SK-N-SH (cell line): Measurements from ENCODE around the gene ZNF467. TPM values are rescaled to one million over a fixed set of nuclear protein-coding genes. Genes with fewer than 3 reads are reported as not detected.

Experiments used
- CTCF ChIA-PET: fragments of 300-600, 350-600 bp; formaldehyde crosslinking; extraction: SDS; loops from one replicate; lab custom pipeline; 2021; lab: Yijun Ruan, JAX
- POLR2A ChIA-PET: fragments of 350-600 bp; sonication (Branson Sonifier 250); formaldehyde crosslinking; extraction: SDS; loops from one replicate; lab custom pipeline; 2020; ENCODE audit warnings: antibody characterized with exemption, inconsistent platforms; lab: Yijun Ruan, JAX
- DNase-seq: peaks from one replicate; pipeline ENCODE4 v3.0.0; 2012
- H2AFZ ChIP-seq: fragments of 200-600 bp; sonication (generic); 2 replicates; pipeline ENCODE4 v1.8.1; 2016; ENCODE audit warnings: antibody characterized with exemption, mild to moderate bottlenecking, low read depth
- H3F3A ChIP-seq: fragments of 200-600 bp; sonication (generic); replicated peaks from 2 replicates; pipeline ENCODE3; 2016; ENCODE audit warnings: antibody characterized with exemption, mild to moderate bottlenecking; ENCODE audit not compliant: insufficient read depth
- H3K27ac ChIP-seq, 2 experiments: fragments of 200-500 bp in 1 of 2; fragments of 200-600 bp in 1 of 2; sonication (Bioruptor generic) in 1 of 2; sonication (generic), shearing (Covaris generic) in 1 of 2; 2 replicates each; pipeline versions ENCODE4 v1.5.1 to v1.6.1; 2014 to 2016; ENCODE audit warnings: low read depth in 2 of 2, inconsistent platforms in 1 of 2, low read length in 1 of 2, mild to moderate bottlenecking in 1 of 2, mixed read lengths in 1 of 2
- H3K27me3 ChIP-seq: fragments of 200-600 bp; sonication (generic), shearing (Covaris generic); 2 replicates; pipeline ENCODE4 v1.6.1; 2016; ENCODE audit warnings: mixed run types; ENCODE audit not compliant: insufficient read depth
- H3K36me3 ChIP-seq, 2 experiments: fragments of 200-500 bp in 1 of 2; fragments of 200-600 bp in 1 of 2; sonication (Bioruptor generic) in 1 of 2; sonication (generic) in 1 of 2; replicated peaks in 1 of 2; 2 replicates each; pipeline versions ENCODE3 to v1.5.1; 2014 to 2016; ENCODE audit warnings: low read length in 1 of 2, mild to moderate bottlenecking in 1 of 2; ENCODE audit not compliant: insufficient read depth in 2 of 2, control insufficient read depth in 1 of 2
- H3K4me1 ChIP-seq, 2 experiments: fragments of 200-500 bp in 1 of 2; fragments of 200-600 bp in 1 of 2; sonication (Bioruptor generic) in 1 of 2; sonication (generic), shearing (Covaris generic) in 1 of 2; 2 replicates each; pipeline versions ENCODE4 v1.5.1 to v1.6.1; 2014 to 2016; ENCODE audit warnings: low read depth in 1 of 2, low read length in 1 of 2, mixed run types in 1 of 2; ENCODE audit not compliant: insufficient read depth in 2 of 2, control insufficient read depth in 1 of 2
- H3K4me2 ChIP-seq: fragments of 200-600 bp; sonication (generic), shearing (Covaris generic); 2 replicates; pipeline ENCODE4 v1.6.1; 2017; ENCODE audit warnings: mixed run types
- H3K4me3 ChIP-seq, 2 experiments: fragments of 200-500 bp in 1 of 2; fragments of 200-600 bp in 1 of 2; sonication (Bioruptor generic) in 1 of 2; sonication (generic), shearing (Covaris generic) in 1 of 2; 2 replicates each; pipeline versions ENCODE4 v1.5.1 to v1.8.1; 2014 to 2016; ENCODE audit warnings: low read depth in 2 of 2, inconsistent platforms in 1 of 2, low read length in 1 of 2, mild to moderate bottlenecking in 1 of 2, mixed read lengths in 1 of 2, moderate library complexity in 1 of 2
- H3K79me2 ChIP-seq: fragments of 200-600 bp; sonication (generic); 2 replicates; pipeline ENCODE4 v1.8.1; 2017; ENCODE audit warnings: mild to moderate bottlenecking; ENCODE audit not compliant: insufficient read depth
- H3K9ac ChIP-seq: fragments of 200-600 bp; sonication (generic); 2 replicates; pipeline ENCODE4 v1.6.1; 2017; ENCODE audit warnings: mixed run types
- H3K9me2 ChIP-seq: fragments of 200-600 bp; sonication (generic); 2 replicates; pipeline ENCODE4 v1.6.1; 2017; ENCODE audit warnings: mixed run types
- H3K9me3 ChIP-seq: fragments of 200-600 bp; sonication (generic); 2 replicates; pipeline ENCODE4 v1.6.1; 2017; ENCODE audit warnings: mixed run types, mild to moderate bottlenecking, moderate library complexity
- H4K20me1 ChIP-seq: fragments of 200-600 bp; sonication (generic); 2 replicates; pipeline ENCODE4 v1.6.1; 2017; ENCODE audit warnings: mild to moderate bottlenecking, mixed run types; ENCODE audit not compliant: insufficient read depth
- EZH2phosphoT487 ChIP-seq: fragments of 200-600 bp; sonication (generic); IDR thresholded peaks from 2 replicates; pipeline ENCODE4 v1.6.1; 2017; ENCODE audit warnings: low read depth, mixed run types, mild to moderate bottlenecking, antibody characterized with exemption, moderate library complexity, borderline replicate concordance
- FOXM1 ChIP-seq: IDR thresholded peaks from 2 replicates; pipeline ENCODE4 v1.4.0; 2012; ENCODE audit warnings: low read depth, mild to moderate bottlenecking
- JUND ChIP-seq: IDR thresholded peaks from 2 replicates; pipeline ENCODE4 v1.4.0; 2012
- MXI1 ChIP-seq: IDR thresholded peaks from 2 replicates; pipeline ENCODE4 v1.6.1; 2012; ENCODE audit warnings: mild to moderate bottlenecking, low read depth, low read length, improper control_type of control experiment
- RAD21 ChIP-seq: IDR thresholded peaks from 2 replicates; pipeline ENCODE4 v1.6.1; 2012; ENCODE audit warnings: mild to moderate bottlenecking, low read length
- SIN3A ChIP-seq: IDR thresholded peaks from 2 replicates; pipeline ENCODE4 v1.6.1; 2012; ENCODE audit warnings: low read depth, mild to moderate bottlenecking, low read length, moderate library complexity, borderline replicate concordance
- SMC3 ChIP-seq: IDR thresholded peaks from 2 replicates; pipeline ENCODE4 v1.6.1; 2012; ENCODE audit warnings: low read depth, low read length, improper control_type of control experiment
- TEAD4 ChIP-seq: IDR thresholded peaks from 2 replicates; pipeline ENCODE4 v1.4.0; 2012; ENCODE audit warnings: mild to moderate bottlenecking, borderline replicate concordance; ENCODE audit not compliant: insufficient read depth
- WGBS: methylation state at CpG from one replicate; pipeline ENCODE4 v1.1.6; 2017; ENCODE audit warnings: low lambda C conversion rate; 5-methylcytosine and 5-hydroxymethylcytosine counted together
- polyA plus RNA-seq, 3 experiments: library from polyadenylated mRNA; depleted of rRNA; stranded (reverse); fragments of >200 nt; gene quantifications; 2 replicates each; pipeline ENCODE4 v1.2.3, GENCODE V29; 2012
- TF ChIP-seq, protein P1 (sequence below): IDR thresholded peaks from 2 replicates; pipeline ENCODE4 v1.4.0; 2012; ENCODE audit warnings: low read depth
- TF ChIP-seq, protein P2 (sequence below): fragments of 200-600 bp; sonication (generic); IDR thresholded peaks from 2 replicates; pipeline ENCODE4 v1.6.1; 2017; ENCODE audit warnings: antibody characterized with exemption, mild to moderate bottlenecking, moderate library complexity

The ZNF467 gene
- polyA plus RNA-seq, 1 of the 3 experiments (the other 2 are of a cell fraction): 4.1 TPM

DNA sequence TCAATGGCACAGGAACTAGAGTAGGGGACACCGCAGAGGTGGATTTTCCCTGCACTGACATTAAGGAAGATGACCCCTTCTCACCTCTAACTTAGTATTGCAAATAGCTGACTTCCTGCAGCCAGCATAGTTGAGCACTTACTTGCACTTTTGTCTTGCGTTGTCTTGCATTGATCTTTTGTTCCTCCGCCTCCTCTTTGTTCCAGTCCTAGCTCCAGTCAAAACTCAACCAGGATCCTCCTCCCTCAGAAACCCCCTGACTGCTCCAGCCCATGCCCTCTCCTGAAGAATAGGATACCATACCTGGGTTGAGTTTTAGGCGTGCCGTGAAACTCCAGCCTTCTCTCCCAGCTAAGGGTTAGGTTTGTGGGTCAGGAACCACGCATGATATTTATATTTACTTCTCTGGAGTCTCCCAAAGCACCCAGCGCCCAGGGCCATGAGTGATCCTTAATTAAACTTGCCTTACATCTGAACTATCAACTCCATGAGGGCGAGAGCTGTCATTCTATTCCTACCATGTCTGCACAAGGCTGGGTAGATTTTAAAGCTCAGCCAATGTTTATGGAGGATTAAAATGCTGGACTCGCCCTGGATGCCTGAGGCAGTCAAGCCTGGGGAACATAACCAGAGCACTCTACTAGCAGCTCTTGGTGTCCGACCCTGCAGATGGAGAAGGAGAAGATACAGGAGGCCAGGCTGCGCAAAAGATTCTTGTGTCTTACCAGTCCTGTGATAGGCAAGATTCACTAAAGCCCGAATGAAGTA, 14.1 kb downstream of the ZNF467 start:
- ChIA-PET CTCF (interaction anchor here (0.8 to 5.1 kb wide), 5 partner anchors 8 to 31 kb away, joined by 3 to 25 read pairs (median 3); no protein-coding TSS in a partner anchor), POLR2A (no interaction called here)
- Histone ChIP-seq H3K4me1 (no peaks in the 10 kb centered on the region; a peak in 1 of 4 replicates), H3F3A (no peaks in the 10 kb centered on the region), H3K27me3 (peaks cover 56% of the 10 kb centered on the region), H3K4me2 (no peak overlapping the region), H3K79me2 (no peaks in the 10 kb centered on the region), H3K4me3 (no peak overlapping the region), H4K20me1 (no peaks in the 10 kb centered on the region), H3K27ac (no peak overlapping the region), H3K9me2 (no peaks in the 10 kb centered on the region), H2AFZ (no peak overlapping the region), H3K9ac (no peak overlapping the region), H3K36me3 (no peaks in the 10 kb centered on the region), H3K9me3 (no peaks in the 10 kb centered on the region)
- WGBS: 34% methylated on average over 12 of the region's 12 CpGs
- TF ChIP-seq FOXM1 (no peak), JUND (no peak), MXI1 (no peak), EZH2phosphoT487 (no peak), SIN3A (no peak)
- TF ChIP-seq, protein P1, sequence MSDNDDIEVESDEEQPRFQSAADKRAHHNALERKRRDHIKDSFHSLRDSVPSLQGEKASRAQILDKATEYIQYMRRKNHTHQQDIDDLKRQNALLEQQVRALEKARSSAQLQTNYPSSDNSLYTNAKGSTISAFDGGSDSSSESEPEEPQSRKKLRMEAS: no peak
- DNase-seq: no peak

DNA sequence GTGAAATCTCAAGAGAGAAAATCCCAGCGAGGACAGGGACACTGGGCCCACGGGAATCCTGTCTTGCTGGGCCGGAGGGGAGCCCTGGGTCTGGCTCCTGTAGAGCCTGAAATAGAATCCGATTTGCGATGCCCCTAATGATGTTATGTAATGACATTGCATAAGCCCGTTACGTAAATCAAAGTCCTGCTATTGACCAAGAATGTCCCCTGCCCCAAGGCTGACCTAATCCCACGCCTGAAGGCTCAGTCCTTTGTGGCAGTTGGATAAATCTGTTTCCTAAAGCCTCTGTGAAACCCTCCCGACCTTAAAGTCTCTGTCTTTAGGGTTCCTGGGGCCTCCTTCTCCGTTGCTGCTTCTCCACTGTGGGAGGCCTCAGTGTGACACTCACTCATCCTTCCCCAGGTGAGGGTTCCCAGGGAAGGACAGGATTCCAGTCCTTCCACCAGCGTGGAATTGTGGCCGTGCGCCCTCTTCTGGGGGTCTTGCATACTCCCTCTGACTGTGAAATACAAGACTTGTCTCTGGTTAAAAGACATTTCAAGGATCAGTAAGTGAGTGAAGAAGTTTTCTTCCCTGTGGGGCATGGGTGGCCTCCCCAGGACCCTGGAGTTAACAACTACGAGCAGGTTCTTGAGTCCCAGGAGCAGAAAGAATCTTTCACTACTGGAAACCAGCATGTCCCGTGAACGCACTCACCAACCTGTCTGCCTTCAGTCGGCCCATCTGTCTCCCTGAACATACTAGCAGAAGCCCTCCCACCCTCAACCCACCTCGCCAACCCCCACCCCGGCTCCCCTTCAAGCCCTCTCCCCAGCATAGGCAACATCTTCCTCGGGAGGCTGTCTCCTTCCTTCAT, 19.8 kb downstream of the ZNF467 start:
- ChIA-PET CTCF (interaction anchor here (0.9 to 3.9 kb wide), 11 partner anchors 8 to 82 kb away, joined by 3 to 37 read pairs (median 9); partner anchors contain the start of gene ZNF467), POLR2A (no interaction called here)
- H3K9me3 ChIP-seq: no peaks in the 10 kb centered on the region
- H3K79me2 ChIP-seq: no peaks in the 10 kb centered on the region
- no peaks in the 10 kb centered on the region for H4K20me1 ChIP-seq
- peak; percentile 73 for TF ChIP-seq RAD21
- no peak for TF ChIP-seq TEAD4
- TF ChIP-seq, protein P2, sequence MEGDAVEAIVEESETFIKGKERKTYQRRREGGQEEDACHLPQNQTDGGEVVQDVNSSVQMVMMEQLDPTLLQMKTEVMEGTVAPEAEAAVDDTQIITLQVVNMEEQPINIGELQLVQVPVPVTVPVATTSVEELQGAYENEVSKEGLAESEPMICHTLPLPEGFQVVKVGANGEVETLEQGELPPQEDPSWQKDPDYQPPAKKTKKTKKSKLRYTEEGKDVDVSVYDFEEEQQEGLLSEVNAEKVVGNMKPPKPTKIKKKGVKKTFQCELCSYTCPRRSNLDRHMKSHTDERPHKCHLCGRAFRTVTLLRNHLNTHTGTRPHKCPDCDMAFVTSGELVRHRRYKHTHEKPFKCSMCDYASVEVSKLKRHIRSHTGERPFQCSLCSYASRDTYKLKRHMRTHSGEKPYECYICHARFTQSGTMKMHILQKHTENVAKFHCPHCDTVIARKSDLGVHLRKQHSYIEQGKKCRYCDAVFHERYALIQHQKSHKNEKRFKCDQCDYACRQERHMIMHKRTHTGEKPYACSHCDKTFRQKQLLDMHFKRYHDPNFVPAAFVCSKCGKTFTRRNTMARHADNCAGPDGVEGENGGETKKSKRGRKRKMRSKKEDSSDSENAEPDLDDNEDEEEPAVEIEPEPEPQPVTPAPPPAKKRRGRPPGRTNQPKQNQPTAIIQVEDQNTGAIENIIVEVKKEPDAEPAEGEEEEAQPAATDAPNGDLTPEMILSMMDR: peak; percentile 80
- peak; percentile 68 for TF ChIP-seq SMC3
- no peak overlapping the region for H2AFZ ChIP-seq
- WGBS: 45% methylated on average over 20 of the region's 20 CpGs
- H3K9ac ChIP-seq: no peak overlapping the region
- H3K4me1 ChIP-seq: no peaks in the 10 kb centered on the region
- H3F3A ChIP-seq: no peaks in the 10 kb centered on the region
- peaks cover under 1% of the 10 kb centered on the region; the same call in 1 of the 2 replicates for H3K27me3 ChIP-seq
- peak overlapping the region in 1 of 2 experiments; percentile 45; a peak in 1 of 4 replicates for H3K4me3 ChIP-seq
- no peaks in the 10 kb centered on the region for H3K9me2 ChIP-seq
- H3K4me2 ChIP-seq: no peak overlapping the region
- no peaks in the 10 kb centered on the region for H3K36me3 ChIP-seq
- DNase-seq: peak; percentile 71
- no peak overlapping the region for H3K27ac ChIP-seq
